Gastroesophageal sphincter (tissue), 3 donors: ENCODE measurements around the gene GPR39.

Experiments
- CTCF ChIP-seq, 4 experiments: fragments of 200-600 bp in 2 of 4; fragments of 450-650 bp in 2 of 4; sonication (generic) in 1 of 4; IDR thresholded peaks; one replicate each; pipeline ENCODE4 v1.5.1; 2017 to 2019; ENCODE audit warnings: antibody characterized with exemption in 4 of 4, mild to moderate bottlenecking in 2 of 4, moderate library complexity in 2 of 4
- POLR2A ChIP-seq, 2 donors: fragments of 450-650 bp; IDR thresholded peaks; one replicate each; pipeline ENCODE4 v1.6.1; 2017; ENCODE audit warnings: antibody characterized with exemption in 2 of 2, mild to moderate bottlenecking in 2 of 2, moderate library complexity in 1 of 2
- POLR2AphosphoS5 ChIP-seq: sonication (generic); formaldehyde crosslinking; IDR thresholded peaks from one replicate; pipeline ENCODE4 v1.6.1; 2017; ENCODE audit warnings: antibody characterized with exemption

- no peak for TF ChIP-seq CTCF (IDR thresholded peaks at IDR 0.05)
- TF ChIP-seq POLR2AphosphoS5 = no peak
- TF ChIP-seq POLR2A (IDR thresholded peaks at IDR 0.05) = no peak
These were observed 225.8 kb downstream of the GPR39 start for GRCh38 chr2:132642415-132642814.
